Stimulated activated CD8-positive, alpha-beta memory T cell treated with anti-CD3 and anti-CD28 coated beads, Interleukin-7, amount 100 ng/mL, for 48 hours (primary cell): ENCODE measurements around the gene FHIP1B.

Source experiments
- DNase-seq, 2 donors: peaks; one replicate each; pipeline ENCODE4 v3.0.0-alpha.2; 2020; ENCODE audit warnings: low read depth in 1 of 2; ENCODE audit errors: extremely low read depth in 1 of 2

The FHIP1B gene

GRCh38 chr11:6240139-6240538 is 5.7 kb upstream of the FHIP1B start:
- no peak for DNase-seq

- no peak for DNase-seq
Observed at GRCh38 chr11:6238902-6239301, 4.5 kb upstream of the FHIP1B start, which contains the start of gene CNGA4. CNGA4 (plus strand) TSS chr11:6239089; CDS start chr11:6239207, 118 bp downstream.

- no peak for DNase-seq
Observed at GRCh38 chr11:6237761-6238302, 3.4 kb upstream of the FHIP1B start.

- DNase-seq = no peak
Observed at GRCh38 chr11:6237266-6237665, 2.8 kb upstream of the FHIP1B start.

GRCh38 chr11:6233984-6234386 is 451 bp downstream of the FHIP1B start:
- no peak for DNase-seq

GRCh38 chr11:6232899-6233298 is 1.5 kb downstream of the FHIP1B start:
- DNase-seq = no peak

- no peak for DNase-seq
Observed at GRCh38 chr11:6229911-6230310, 4.5 kb downstream of the FHIP1B start.

GRCh38 chr11:6228520-6228919 is 5.9 kb downstream of the FHIP1B start:
- no peak for DNase-seq

GRCh38 chr11:6225896-6226295 is 8.5 kb downstream of the FHIP1B start:
- no peak for DNase-seq

- no peak for DNase-seq
Observed at GRCh38 chr11:6225024-6225423, 9.4 kb downstream of the FHIP1B start.

GRCh38 chr11:6224421-6224820 is 10.0 kb downstream of the FHIP1B start:
- DNase-seq = no peak

- DNase-seq = no peak
Observed at GRCh38 chr11:6223854-6224253, 10.6 kb downstream of the FHIP1B start.

- DNase-seq = no peak
Observed at GRCh38 chr11:6219359-6219758, 15.1 kb downstream of the FHIP1B start.

- DNase-seq = no peak
Observed at GRCh38 chr11:6217722-6218121, 16.7 kb downstream of the FHIP1B start.

- DNase-seq = no peak
Observed at GRCh38 chr11:6216501-6216900, 17.9 kb downstream of the FHIP1B start.

GRCh38 chr11:6214530-6214929 is 19.9 kb downstream of the FHIP1B start:
- DNase-seq = no peak

GRCh38 chr11:6210274-6210955 is 24.0 kb downstream of the FHIP1B start:
- DNase-seq = no peak

GRCh38 chr11:6209801-6210200 is 24.6 kb downstream of the FHIP1B start:
- DNase-seq = no peak

GRCh38 chr11:6206456-6207180 is 27.8 kb downstream of the FHIP1B start:
- no peak for DNase-seq

- no peak for DNase-seq
Observed at GRCh38 chr11:6205366-6205765, 29.1 kb downstream of the FHIP1B start, which contains the start of gene C11orf42. C11orf42 (plus strand) TSS chr11:6205557; CDS start chr11:6205616, 59 bp downstream.

GRCh38 chr11:6204706-6205105 is 29.7 kb downstream of the FHIP1B start:
- no peak for DNase-seq

- no peak for DNase-seq
Observed at GRCh38 chr11:6203327-6203726, 31.1 kb downstream of the FHIP1B start.
